HCT116 (cell line): ENCODE measurements around the gene METTL24.

Experiments
- CEBPB ChIP-seq: IDR thresholded peaks from 2 replicates; pipeline ENCODE4 v1.6.1; 2012; ENCODE audit warnings: low read depth
- CTCF ChIP-seq, 3 experiments: fragments of 200-600 bp in 1 of 3; sonication (generic) in 1 of 3; IDR thresholded peaks in 2 of 3; conservative IDR thresholded peaks in 1 of 3; 2 replicates each; pipeline ENCODE4 v1.5.1; 2012 to 2017; ENCODE audit warnings: low read depth in 2 of 3, low read length in 2 of 3, antibody characterized with exemption in 1 of 3, borderline replicate concordance in 1 of 3, control low read depth in 1 of 3, mild to moderate bottlenecking in 1 of 3, mixed read lengths in 1 of 3, mixed run types in 1 of 3, moderate library complexity in 1 of 3; ENCODE audit not compliant: insufficient read depth in 1 of 3
- EGR1 ChIP-seq: IDR thresholded peaks from 2 replicates; pipeline ENCODE4 v1.6.1; 2012; ENCODE audit warnings: low read depth
- EZH2 ChIP-seq: fragments of 200-600 bp; sonication (generic); IDR thresholded peaks from 2 replicates; pipeline ENCODE4 v1.6.1; 2017; ENCODE audit warnings: antibody characterized with exemption, mixed run types
- FOSL1 ChIP-seq: IDR thresholded peaks from 2 replicates; pipeline ENCODE4 v1.6.1; 2012; ENCODE audit warnings: low read depth
- JUND ChIP-seq: IDR thresholded peaks from 2 replicates; pipeline ENCODE4 v1.6.1; 2012
- POLR2AphosphoS5 ChIP-seq: IDR thresholded peaks from 2 replicates; pipeline ENCODE4 v1.6.1; 2011; ENCODE audit warnings: mild to moderate bottlenecking, low read depth, low read length, moderate library complexity
- SIN3A ChIP-seq: IDR thresholded peaks from 2 replicates; pipeline ENCODE4 v1.6.1; 2012; ENCODE audit warnings: low read depth
- SP1 ChIP-seq: IDR thresholded peaks from 2 replicates; pipeline ENCODE4 v1.6.1; 2012; ENCODE audit warnings: low read depth
- TCF7L2 ChIP-seq: IDR thresholded peaks from 2 replicates; pipeline ENCODE4 v1.7.0; 2011; ENCODE audit warnings: borderline replicate concordance, inconsistent platforms; ENCODE audit not compliant: insufficient read depth, insufficient read length; ENCODE audit errors: extremely low read depth
- ZNF274 ChIP-seq: fragments of 200-500 bp; sonication (Bioruptor generic); IDR thresholded peaks from 2 replicates; pipeline ENCODE4 v1.6.1; 2014; ENCODE audit warnings: mild to moderate bottlenecking, low read depth, low read length, inconsistent platforms
- TF ChIP-seq, protein P1 (sequence below): IDR thresholded peaks from 2 replicates; pipeline ENCODE4 v1.6.1; 2011; ENCODE audit warnings: mild to moderate bottlenecking, low read length, moderate library complexity; ENCODE audit not compliant: insufficient replicate concordance; ENCODE audit errors: extremely low read depth
- TF ChIP-seq, protein P2 (sequence below): IDR thresholded peaks from 2 replicates; pipeline ENCODE4 v1.6.1; 2012; ENCODE audit warnings: low read depth
- TF ChIP-seq, protein P3 (sequence below): IDR thresholded peaks from 2 replicates; pipeline ENCODE4 v1.6.1; 2012

DNA sequence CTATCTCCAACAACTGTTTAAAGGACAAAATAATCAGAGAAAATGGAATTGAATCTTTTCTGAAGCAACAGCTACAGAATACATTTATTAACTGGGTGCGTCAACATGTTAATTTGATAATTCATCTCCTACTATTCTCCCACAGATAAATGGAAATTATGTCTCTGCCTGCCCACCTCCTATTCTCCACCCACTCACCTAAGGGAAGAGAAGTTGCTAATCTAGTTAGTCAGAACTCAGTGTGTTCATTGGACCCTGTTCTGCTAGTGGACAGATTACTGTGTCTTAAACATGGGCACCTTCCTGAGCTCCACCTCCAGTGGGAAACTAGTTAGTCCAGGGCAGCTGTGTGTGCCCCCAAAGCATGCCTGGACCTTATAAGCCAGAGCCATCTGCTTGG is 41.0 kb downstream of the METTL24 start:
- TF ChIP-seq EGR1, result no peak
- TF ChIP-seq POLR2AphosphoS5, result no peak
- TF ChIP-seq SIN3A, result no peak
- TF ChIP-seq SP1, result no peak
- TF ChIP-seq CTCF (IDR thresholded peaks at IDR 0.05 in 2 of 3, conservative IDR thresholded peaks at IDR 0.05 in 1 of 3; ENCODE audit: borderline replicate concordance in 1 of 3, insufficient read depth in 1 of 3, low read depth in 2 of 3, low read length in 2 of 3), result no peak
- TF ChIP-seq JUND, result no peak
- TF ChIP-seq EZH2, result no peak
- no peak for TF ChIP-seq TCF7L2
- TF ChIP-seq, protein P1, sequence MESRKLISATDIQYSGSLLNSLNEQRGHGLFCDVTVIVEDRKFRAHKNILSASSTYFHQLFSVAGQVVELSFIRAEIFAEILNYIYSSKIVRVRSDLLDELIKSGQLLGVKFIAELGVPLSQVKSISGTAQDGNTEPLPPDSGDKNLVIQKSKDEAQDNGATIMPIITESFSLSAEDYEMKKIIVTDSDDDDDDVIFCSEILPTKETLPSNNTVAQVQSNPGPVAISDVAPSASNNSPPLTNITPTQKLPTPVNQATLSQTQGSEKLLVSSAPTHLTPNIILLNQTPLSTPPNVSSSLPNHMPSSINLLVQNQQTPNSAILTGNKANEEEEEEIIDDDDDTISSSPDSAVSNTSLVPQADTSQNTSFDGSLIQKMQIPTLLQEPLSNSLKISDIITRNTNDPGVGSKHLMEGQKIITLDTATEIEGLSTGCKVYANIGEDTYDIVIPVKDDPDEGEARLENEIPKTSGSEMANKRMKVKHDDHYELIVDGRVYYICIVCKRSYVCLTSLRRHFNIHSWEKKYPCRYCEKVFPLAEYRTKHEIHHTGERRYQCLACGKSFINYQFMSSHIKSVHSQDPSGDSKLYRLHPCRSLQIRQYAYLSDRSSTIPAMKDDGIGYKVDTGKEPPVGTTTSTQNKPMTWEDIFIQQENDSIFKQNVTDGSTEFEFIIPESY, result no peak
- no peak for TF ChIP-seq ZNF274
- TF ChIP-seq, protein P2, sequence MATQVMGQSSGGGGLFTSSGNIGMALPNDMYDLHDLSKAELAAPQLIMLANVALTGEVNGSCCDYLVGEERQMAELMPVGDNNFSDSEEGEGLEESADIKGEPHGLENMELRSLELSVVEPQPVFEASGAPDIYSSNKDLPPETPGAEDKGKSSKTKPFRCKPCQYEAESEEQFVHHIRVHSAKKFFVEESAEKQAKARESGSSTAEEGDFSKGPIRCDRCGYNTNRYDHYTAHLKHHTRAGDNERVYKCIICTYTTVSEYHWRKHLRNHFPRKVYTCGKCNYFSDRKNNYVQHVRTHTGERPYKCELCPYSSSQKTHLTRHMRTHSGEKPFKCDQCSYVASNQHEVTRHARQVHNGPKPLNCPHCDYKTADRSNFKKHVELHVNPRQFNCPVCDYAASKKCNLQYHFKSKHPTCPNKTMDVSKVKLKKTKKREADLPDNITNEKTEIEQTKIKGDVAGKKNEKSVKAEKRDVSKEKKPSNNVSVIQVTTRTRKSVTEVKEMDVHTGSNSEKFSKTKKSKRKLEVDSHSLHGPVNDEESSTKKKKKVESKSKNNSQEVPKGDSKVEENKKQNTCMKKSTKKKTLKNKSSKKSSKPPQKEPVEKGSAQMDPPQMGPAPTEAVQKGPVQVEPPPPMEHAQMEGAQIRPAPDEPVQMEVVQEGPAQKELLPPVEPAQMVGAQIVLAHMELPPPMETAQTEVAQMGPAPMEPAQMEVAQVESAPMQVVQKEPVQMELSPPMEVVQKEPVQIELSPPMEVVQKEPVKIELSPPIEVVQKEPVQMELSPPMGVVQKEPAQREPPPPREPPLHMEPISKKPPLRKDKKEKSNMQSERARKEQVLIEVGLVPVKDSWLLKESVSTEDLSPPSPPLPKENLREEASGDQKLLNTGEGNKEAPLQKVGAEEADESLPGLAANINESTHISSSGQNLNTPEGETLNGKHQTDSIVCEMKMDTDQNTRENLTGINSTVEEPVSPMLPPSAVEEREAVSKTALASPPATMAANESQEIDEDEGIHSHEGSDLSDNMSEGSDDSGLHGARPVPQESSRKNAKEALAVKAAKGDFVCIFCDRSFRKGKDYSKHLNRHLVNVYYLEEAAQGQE, result no peak
- no peak for TF ChIP-seq CEBPB
- TF ChIP-seq, protein P3, sequence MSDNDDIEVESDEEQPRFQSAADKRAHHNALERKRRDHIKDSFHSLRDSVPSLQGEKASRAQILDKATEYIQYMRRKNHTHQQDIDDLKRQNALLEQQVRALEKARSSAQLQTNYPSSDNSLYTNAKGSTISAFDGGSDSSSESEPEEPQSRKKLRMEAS, result no peak
- no peak for TF ChIP-seq FOSL1
